VCaP (cell line): ENCODE data around the gene SIM2.

Source experiments
- H3K27ac ChIP-seq: fragments of 450-650 bp; 2 replicates; pipeline ENCODE4 v1.5.1; 2017
- CTCF ChIP-seq: fragments of 450-650 bp; conservative IDR thresholded peaks from 2 replicates; pipeline ENCODE4 v1.5.1; 2017; ENCODE audit warnings: mild to moderate bottlenecking, moderate library complexity

Gene SIM2

GRCh38 chr21:36722370-36723368 lies 23.8 kb downstream of the SIM2 start:
- TF ChIP-seq CTCF: no peak
- H3K27ac ChIP-seq: peak overlapping the region; percentile 100

- peak overlapping the region; percentile 100 for H3K27ac ChIP-seq
- no peak for TF ChIP-seq CTCF
Observed at GRCh38 chr21:36723371-36723881, 24.5 kb downstream of the SIM2 start.

- no peak for TF ChIP-seq CTCF
- peak overlapping the region; percentile 100 for H3K27ac ChIP-seq
Observed at GRCh38 chr21:36724660-36725059, 25.7 kb downstream of the SIM2 start.

- peak overlapping the region; percentile 58 for H3K27ac ChIP-seq
Observed at GRCh38 chr21:36725793-36726386, 27.0 kb downstream of the SIM2 start.

GRCh38 chr21:36727866-36728265 lies 29.0 kb downstream of the SIM2 start:
- peak overlapping the region; percentile 58 for H3K27ac ChIP-seq
- peak; percentile 27; the same call in 1 of the 2 replicates for TF ChIP-seq CTCF

More at GRCh38 chr21:36725793-36726386, 27.0 kb downstream of the SIM2 start:
- no peak for TF ChIP-seq CTCF

GRCh38 chr21:36728371-36729111 lies 29.6 kb downstream of the SIM2 start:
- H3K27ac ChIP-seq: peak overlapping the region; percentile 58
- TF ChIP-seq CTCF: no peak
